Naive thymus-derived CD4-positive, alpha-beta T cell (primary cell): ENCODE results near the gene CDR2. TPM values are rescaled to one million over a fixed set of nuclear protein-coding genes. Genes with fewer than 3 reads are reported as not detected.

Experiments used
- ATAC-seq: fragments of 150-1000 bp; cut with Tn5 transposase; 2 replicates; pipeline ENCODE4 v1.10.0; 2021; ENCODE audit warnings: mild to moderate bottlenecking, moderate library complexity
- CTCF ChIA-PET: fragments of 350-600 bp; sonication (Branson Sonifier 250); formaldehyde crosslinking; loops from one replicate; lab custom pipeline; 2021; ENCODE audit warnings: antibody characterized with exemption; lab: Charles Lee
- POLR2A ChIA-PET: fragments of 350-600 bp; sonication (Branson Sonifier 250); formaldehyde crosslinking; loops from one replicate; lab custom pipeline; 2021; ENCODE audit warnings: antibody characterized with exemption, inconsistent platforms; lab: Charles Lee
- DNase-seq, 9 donors: peaks; one replicate each; pipeline versions ENCODE4 v3.0.0 to v3.0.0-alpha.2; 2020 to 2022; ENCODE audit warnings: mixed read lengths in 1 of 9
- H3K27ac ChIP-seq: one replicate; pipeline ENCODE4 v1.7.0; 2013; ENCODE audit warnings: mild to moderate bottlenecking, low read depth, low read length, moderate library complexity
- H3K27me3 ChIP-seq, 2 donors: one replicate each; pipeline ENCODE4 v1.7.0; 2013; ENCODE audit warnings: low read length in 2 of 2, mild to moderate bottlenecking in 2 of 2, moderate library complexity in 2 of 2; ENCODE audit not compliant: control insufficient read depth in 2 of 2, insufficient read depth in 2 of 2
- H3K36me3 ChIP-seq, 3 experiments: 1 replicate in 2 of 3; 2 replicates in 1 of 3; pipeline ENCODE4 v1.7.0; 2013; ENCODE audit warnings: low read length in 3 of 3, mild to moderate bottlenecking in 3 of 3, moderate library complexity in 1 of 3; ENCODE audit not compliant: insufficient read depth in 3 of 3, control insufficient read depth in 2 of 3
- H3K4me1 ChIP-seq, 2 donors: one replicate each; pipeline ENCODE4 v1.7.0; 2013; ENCODE audit warnings: low read length in 2 of 2, mild to moderate bottlenecking in 2 of 2, moderate library complexity in 1 of 2; ENCODE audit not compliant: control insufficient read depth in 2 of 2, insufficient read depth in 2 of 2
- H3K4me3 ChIP-seq: 2 replicates; pipeline ENCODE4 v1.7.0; 2013; ENCODE audit warnings: mild to moderate bottlenecking, low read length
- H3K9me3 ChIP-seq, 3 experiments: 1 replicate in 2 of 3; 2 replicates in 1 of 3; pipeline ENCODE4 v1.7.0; 2013; ENCODE audit warnings: low read length in 3 of 3; ENCODE audit not compliant: control insufficient read depth in 2 of 3
- H3K27ac Mint-ChIP-seq, 9 donors: one replicate each; pipeline ENCODE4 v1.8.0; 2020 to 2022; ENCODE audit warnings: mixed read lengths in 9 of 9, mild to moderate bottlenecking in 8 of 9, moderate library complexity in 5 of 9, inconsistent platforms in 2 of 9
- H3K27me3 Mint-ChIP-seq, 5 donors: one replicate each; pipeline ENCODE4 v1.8.0; 2021 to 2022; ENCODE audit warnings: mixed read lengths in 5 of 5, mild to moderate bottlenecking in 1 of 5
- H3K36me3 Mint-ChIP-seq, 5 donors: one replicate each; pipeline ENCODE4 v1.8.0; 2020 to 2022; ENCODE audit warnings: mixed read lengths in 5 of 5, mild to moderate bottlenecking in 3 of 5, inconsistent platforms in 1 of 5
- H3K4me1 Mint-ChIP-seq, 7 donors: one replicate each; pipeline ENCODE4 v1.8.0; 2020 to 2022; ENCODE audit warnings: mixed read lengths in 7 of 7, mild to moderate bottlenecking in 3 of 7, inconsistent platforms in 1 of 7
- H3K4me3 Mint-ChIP-seq, 10 donors: one replicate each; pipeline ENCODE4 v1.8.0; 2020 to 2022; ENCODE audit warnings: mild to moderate bottlenecking in 10 of 10, mixed read lengths in 10 of 10, moderate library complexity in 6 of 10, inconsistent platforms in 2 of 10
- H3K9me3 Mint-ChIP-seq, 11 donors: one replicate each; pipeline ENCODE4 v1.8.0; 2020 to 2022; ENCODE audit warnings: mixed read lengths in 11 of 11, mild to moderate bottlenecking in 4 of 11, inconsistent platforms in 1 of 11, moderate library complexity in 1 of 11
- intact Hi-C, 2 donors: fragments of 100-400 bp; cut with micrococcal nuclease; formaldehyde crosslinking; loops; one replicate each; pipeline ENCODE4 v1.15.1; 2023
- polyA plus RNA-seq, 2 donors: library from polyadenylated mRNA; unstranded; fragments of 300-500 nt; fragmentation: Illumina TruSeq; gene quantifications; one replicate each; pipeline ENCODE4 v1.2.3, GENCODE V29; 2021
- total RNA-seq, 6 experiments: library from RNA in 5 of 6; stranded (reverse) in 5 of 6; gene quantifications; 1 replicate in 5 of 6; 2 replicates in 1 of 6; pipeline ENCODE4 v1.2.3 and lab custom pipeline; 2021 to 2026

CDR2 gene
- total and polyA plus RNA-seq, 7 experiments from 2014 or later, result 28.7 to 115 (median 66.0) TPM

DNA sequence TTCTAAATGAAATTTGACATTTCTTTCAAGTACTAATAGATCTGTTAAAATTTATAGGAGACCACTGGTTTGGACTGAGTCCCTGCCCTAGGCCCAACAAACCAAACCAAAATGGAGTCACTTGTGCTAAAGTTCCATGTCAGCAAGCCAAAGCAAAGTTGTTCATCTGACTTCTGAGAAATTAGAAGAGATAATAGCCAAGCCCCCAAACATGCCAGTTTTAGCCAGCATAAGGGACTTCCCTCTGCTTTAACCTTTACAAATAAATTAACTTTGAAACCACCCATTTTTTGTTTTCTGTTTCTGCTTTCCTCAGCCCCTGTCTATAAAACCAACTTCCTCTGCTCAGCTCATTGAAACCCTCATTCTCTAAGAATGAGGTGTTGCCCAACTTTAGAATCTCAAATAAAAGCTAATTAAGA lies 18.9 kb downstream of the CDR2 start:
- Histone ChIP-seq H3K36me3 (peaks cover 0 to 5% (median 0%) of the 10 kb centered on the region in 3 experiments), H3K4me3 (no peak overlapping the region), H3K9me3 (no peaks in the 10 kb centered on the region), H3K27ac (peak overlapping the region; percentile 19), H3K27me3 (no peaks in the 10 kb centered on the region), H3K4me1 (peaks cover 56 to 69% of the 10 kb centered on the region in 2 donors)
- intact Hi-C loops, result loop anchor here in 1 of 2 donors (2.0 to 10.0 kb wide), 3 partner anchors 19 to 1451 kb away; partner anchors contain the start of genes DCUN1D3 and LYRM1
- ATAC-seq (no peak), DNase-seq (peak in 1 of 9 donors; percentile 12)
- Mint-ChIP-seq H3K9me3 (peaks cover 0 to 2% (median 0%) of the 10 kb centered on the region in 11 donors), H3K36me3 (peaks cover 0 to 40% (median 23%) of the 10 kb centered on the region in 5 donors), H3K4me3 (peak overlapping the region in 9 of 10 donors; percentile 5 to 69 (median 35)), H3K4me1 (peaks cover 39 to 88% (median 80%) of the 10 kb centered on the region in 7 donors), H3K27me3 (no peaks in the 10 kb centered on the region), H3K27ac (peak overlapping the region; percentile 37 to 84 (median 77))
- POLR2A ChIA-PET, result interaction anchor here (1.0 to 4.9 kb wide), 6 partner anchors 10 to 163 kb away, joined by 3 to 38 read pairs (median 9); no protein-coding TSS in a partner anchor
- CTCF ChIA-PET, result interaction anchor here (0.8 to 1.2 kb wide), 2 partner anchors 37 to 65 kb away, joined by 3 read pairs; no protein-coding TSS in a partner anchor

DNA sequence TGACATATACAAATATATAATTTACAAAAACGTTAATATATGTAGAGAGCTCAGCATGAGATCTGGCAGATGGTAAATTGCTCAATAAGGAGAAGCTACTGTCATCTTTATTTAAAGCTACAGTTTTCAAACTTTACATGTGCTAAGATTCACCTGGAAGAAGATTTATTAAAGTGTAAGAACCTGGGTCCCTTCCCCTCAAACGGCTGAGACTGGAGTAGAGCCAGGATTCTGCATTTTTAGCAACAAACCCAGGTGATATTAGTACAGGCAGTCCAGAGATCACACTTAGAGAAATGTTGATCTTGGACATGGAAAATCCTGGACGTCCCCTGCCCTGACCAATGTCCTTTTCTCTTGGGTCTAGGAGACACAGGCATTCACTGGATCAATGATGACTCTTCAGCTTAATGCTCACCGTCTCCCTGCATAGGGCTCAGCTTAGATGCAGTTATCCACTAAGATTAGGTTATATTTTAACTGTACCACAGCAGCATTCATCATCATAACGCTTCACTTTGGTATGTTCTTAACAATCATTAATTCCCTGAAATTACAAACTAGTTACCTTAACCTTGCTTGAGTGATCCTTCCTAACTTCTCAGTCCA lies 20.4 kb downstream of the CDR2 start:
- no peak for ATAC-seq
- H3K4me1 Mint-ChIP-seq, result peaks cover 32 to 76% (median 67%) of the 10 kb centered on the region in 7 donors
- peaks cover 0 to 2% (median 0%) of the 10 kb centered on the region in 11 donors for H3K9me3 Mint-ChIP-seq
- intact Hi-C loops, result loop anchor here in 1 of 2 donors (2.0 to 10.0 kb wide), 2 partner anchors 17 to 1449 kb away; partner anchors contain the start of genes DCUN1D3 and LYRM1
- H3K9me3 ChIP-seq, result no peaks in the 10 kb centered on the region
- DNase-seq, result no peak
- H3K27me3 ChIP-seq, result no peaks in the 10 kb centered on the region
- H3K4me1 ChIP-seq, result peaks cover 50 to 59% of the 10 kb centered on the region in 2 donors
- peak overlapping the region; percentile 48 for H3K27ac ChIP-seq
- no peaks in the 10 kb centered on the region for H3K27me3 Mint-ChIP-seq
- CTCF ChIA-PET, result no interaction called here
- POLR2A ChIA-PET, result interaction anchor here (0.5 to 4.9 kb wide), 8 partner anchors 9 to 56 kb away, joined by 3 to 38 read pairs (median 8); partner anchors contain the start of gene CDR2
- peak overlapping the region in 9 of 10 donors; percentile 8 to 49 (median 36) for H3K4me3 Mint-ChIP-seq
- peak overlapping the region; percentile 69 to 88 (median 83) for H3K27ac Mint-ChIP-seq
- H3K36me3 Mint-ChIP-seq, result peaks cover 7 to 43% (median 27%) of the 10 kb centered on the region in 5 donors
- H3K4me3 ChIP-seq, result no peak overlapping the region
- peaks cover 0 to 13% (median 12%) of the 10 kb centered on the region in 3 experiments for H3K36me3 ChIP-seq

DNA sequence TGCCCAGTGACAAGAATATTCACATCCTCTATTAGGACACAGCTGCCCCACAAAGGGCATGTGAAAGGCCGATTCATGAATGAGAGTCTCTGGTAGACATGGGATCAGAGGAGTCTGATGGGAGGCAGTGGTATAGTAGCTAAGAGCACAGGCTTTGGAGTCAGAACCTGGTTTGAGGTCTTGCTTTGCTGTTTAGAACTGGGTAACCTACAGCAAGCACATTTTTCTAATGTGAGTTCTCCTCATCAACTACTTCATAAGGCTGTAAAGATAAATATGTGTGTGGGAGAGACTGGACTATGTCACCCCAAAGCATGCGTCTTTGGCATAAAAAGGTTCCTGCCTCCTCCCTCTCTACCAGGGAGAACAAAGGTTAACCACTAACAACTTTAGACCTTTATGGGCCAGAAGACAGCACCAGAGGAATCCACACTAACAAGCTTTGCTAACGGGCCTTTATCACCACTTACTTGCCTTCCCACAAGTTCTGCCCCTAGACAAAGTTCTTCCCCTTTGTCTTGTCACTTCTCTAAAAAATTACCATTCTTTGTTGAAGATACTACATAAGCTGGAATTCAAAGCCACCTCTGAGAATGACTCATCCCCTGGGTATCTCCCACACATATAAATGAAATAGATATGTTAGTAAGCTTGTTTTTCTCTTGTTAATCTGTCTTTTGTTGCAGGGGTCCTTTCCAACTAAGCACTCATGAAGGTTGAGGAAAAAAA lies 21.1 kb downstream of the CDR2 start:
- H3K27me3 Mint-ChIP-seq, result no peaks in the 10 kb centered on the region
- ChIA-PET CTCF (interaction anchor here (0.6 to 0.9 kb wide), 3 partner anchors 29 to 85 kb away, joined by 3 read pairs; no protein-coding TSS in a partner anchor), POLR2A (interaction anchor here (0.5 to 4.9 kb wide), 7 partner anchors 11 to 55 kb away, joined by 3 to 38 read pairs (median 6); partner anchors contain the start of gene CDR2)
- Histone ChIP-seq H3K27ac (peak overlapping the region; percentile 48), H3K4me1 (peaks cover 44 to 52% of the 10 kb centered on the region in 2 donors), H3K4me3 (no peak overlapping the region), H3K9me3 (no peaks in the 10 kb centered on the region), H3K36me3 (peaks cover 0 to 19% (median 19%) of the 10 kb centered on the region in 3 experiments), H3K27me3 (no peaks in the 10 kb centered on the region)
- peak overlapping the region; percentile 69 to 88 (median 83) for H3K27ac Mint-ChIP-seq
- H3K4me3 Mint-ChIP-seq, result peak overlapping the region; percentile 8 to 62 (median 39)
- peaks cover 0 to 2% (median 0%) of the 10 kb centered on the region in 11 donors for H3K9me3 Mint-ChIP-seq
- H3K4me1 Mint-ChIP-seq, result peaks cover 28 to 70% (median 61%) of the 10 kb centered on the region in 7 donors
- DNase-seq, result peak in 2 of 9 donors; percentile 36 to 48
- intact Hi-C loops, result loop anchor here in 1 of 2 donors (10.0 kb wide), 1 partner anchor 1449 kb away; the partner anchor contains the start of genes DCUN1D3 and LYRM1
- peaks cover 7 to 44% (median 32%) of the 10 kb centered on the region in 5 donors for H3K36me3 Mint-ChIP-seq
- peak; percentile 63 for ATAC-seq

DNA sequence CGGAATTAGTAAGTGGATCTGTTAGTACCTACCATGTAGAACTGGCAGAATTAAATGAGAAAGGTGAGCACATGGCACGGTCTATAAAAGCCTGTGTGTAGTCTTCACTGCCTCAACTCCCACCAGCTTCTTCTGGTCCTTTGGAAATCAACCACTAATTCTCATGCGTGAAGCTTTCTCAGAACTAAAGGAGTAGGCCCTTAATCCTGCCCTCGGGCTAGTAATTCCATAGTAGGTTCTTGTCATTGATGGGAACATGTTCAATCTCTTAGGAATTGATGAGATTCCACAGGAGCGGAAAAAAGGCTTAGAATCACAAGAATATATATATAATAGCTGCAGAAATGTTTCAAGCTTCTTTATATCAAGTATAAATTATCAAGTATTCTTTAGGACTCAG lies 21.7 kb downstream of the CDR2 start:
- H3K36me3 Mint-ChIP-seq, result peaks cover 8 to 44% (median 32%) of the 10 kb centered on the region in 5 donors
- no peak overlapping the region for H3K27ac ChIP-seq
- peaks cover 37 to 46% of the 10 kb centered on the region in 2 donors for H3K4me1 ChIP-seq

DNA sequence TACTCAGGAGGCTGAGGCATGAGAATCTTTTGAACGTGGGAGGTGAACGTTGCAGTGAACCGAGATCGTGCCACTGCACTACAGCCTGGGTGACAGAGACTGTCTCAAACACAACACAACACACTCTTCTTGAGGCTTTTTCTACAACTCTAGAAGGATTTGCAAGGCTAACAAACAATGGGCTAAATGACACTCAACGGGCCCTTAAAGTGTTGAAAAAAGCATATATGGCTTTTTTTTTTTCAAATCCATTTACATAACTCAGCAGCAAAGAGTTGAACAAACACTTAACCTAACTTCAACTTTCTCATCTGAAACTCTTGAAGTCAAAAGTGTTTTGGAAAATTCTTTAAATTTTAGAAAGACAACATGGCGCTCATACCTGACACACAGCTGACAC lies 22.3 kb downstream of the CDR2 start:
- peaks cover 13 to 50% (median 34%) of the 10 kb centered on the region in 5 donors for H3K36me3 Mint-ChIP-seq
- Histone ChIP-seq H3K27ac (no peak overlapping the region), H3K9me3 (no peaks in the 10 kb centered on the region), H3K36me3 (peaks cover 0 to 32% (median 28%) of the 10 kb centered on the region in 3 experiments), H3K4me3 (no peak overlapping the region), H3K4me1 (peaks cover 32 to 41% of the 10 kb centered on the region in 2 donors), H3K27me3 (no peaks in the 10 kb centered on the region)
- CTCF ChIA-PET, result no interaction called here
- ATAC-seq, result no peak
- no peak overlapping the region for H3K4me3 Mint-ChIP-seq
- peaks cover 20 to 61% (median 49%) of the 10 kb centered on the region in 7 donors for H3K4me1 Mint-ChIP-seq
- H3K9me3 Mint-ChIP-seq, result peaks cover 0 to 2% (median 0%) of the 10 kb centered on the region in 11 donors
- peak overlapping the region in 7 of 9 donors; percentile 19 to 87 (median 60) for H3K27ac Mint-ChIP-seq
- intact Hi-C loops, result loop anchor here in 1 of 2 donors (10.0 kb wide), 1 partner anchor 1447 kb away; the partner anchor contains the start of genes DCUN1D3 and LYRM1
- POLR2A ChIA-PET, result interaction anchor here (1.7 to 4.9 kb wide), 3 partner anchors 17 to 23 kb away, joined by 6 to 38 read pairs (median 29); partner anchors contain the start of gene CDR2
- no peaks in the 10 kb centered on the region for H3K27me3 Mint-ChIP-seq
- DNase-seq, result no peak

More for the DNA sequence above, 21.7 kb downstream of the CDR2 start:
- no peaks in the 10 kb centered on the region for H3K27me3 Mint-ChIP-seq
- peaks cover 22 to 64% (median 55%) of the 10 kb centered on the region in 7 donors for H3K4me1 Mint-ChIP-seq
- Histone ChIP-seq H3K4me3 (no peak overlapping the region), H3K36me3 (peaks cover 0 to 26% (median 24%) of the 10 kb centered on the region in 3 experiments), H3K27me3 (no peaks in the 10 kb centered on the region), H3K9me3 (no peaks in the 10 kb centered on the region)
- peaks cover 0 to 2% (median 0%) of the 10 kb centered on the region in 11 donors for H3K9me3 Mint-ChIP-seq
- intact Hi-C loops, result loop anchor here in 1 of 2 donors (10.0 kb wide), 1 partner anchor 1448 kb away; the partner anchor contains the start of genes DCUN1D3 and LYRM1
- POLR2A ChIA-PET, result interaction anchor here (0.6 to 4.9 kb wide), 4 partner anchors 12 to 22 kb away, joined by 3 to 38 read pairs (median 18); partner anchors contain the start of gene CDR2
- CTCF ChIA-PET, result interaction anchor here (0.6 to 0.9 kb wide), 3 partner anchors 28 to 85 kb away, joined by 3 read pairs; no protein-coding TSS in a partner anchor
- DNase-seq, result no peak
- peak overlapping the region in 8 of 9 donors; percentile 6 to 82 (median 48) for H3K27ac Mint-ChIP-seq
- ATAC-seq, result no peak
- H3K4me3 Mint-ChIP-seq, result peak overlapping the region in 2 of 10 donors; percentile 42 to 49
